PC-9 (cell line): ENCODE results near the gene RASAL2.

Experiments used
- EZH2 ChIP-seq: fragments of 200-600 bp; sonication (generic); IDR thresholded peaks from 2 replicates; pipeline ENCODE4 v1.8.0; 2017; ENCODE audit warnings: antibody characterized with exemption, low read depth
- TF ChIP-seq, protein P1 (sequence below): fragments of 200-600 bp; sonication (generic); conservative IDR thresholded peaks from 2 replicates; pipeline ENCODE4 v1.6.1; 2017; ENCODE audit warnings: mixed run types, antibody characterized with exemption, mild to moderate bottlenecking, moderate library complexity

DNA sequence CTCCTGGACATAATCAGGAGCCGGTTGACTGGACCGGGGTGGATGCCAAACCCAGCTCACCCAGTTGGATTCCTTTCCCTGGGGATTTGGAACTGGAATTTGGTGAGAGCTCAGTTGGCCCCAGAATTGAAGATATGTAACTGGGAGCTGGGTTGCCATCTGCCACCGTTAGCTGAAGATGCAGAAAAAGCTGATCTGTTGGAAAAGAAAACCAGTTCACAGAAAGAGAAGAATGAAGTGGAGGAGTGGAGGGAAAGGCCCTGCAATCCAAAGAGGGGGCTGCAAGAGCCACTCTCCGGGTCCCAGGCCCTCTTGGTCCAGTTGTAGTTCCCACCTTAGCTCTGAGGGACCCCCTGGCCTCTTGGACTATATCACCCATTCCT lies 435.0 kb downstream of the RASAL2 start:
- TF ChIP-seq, protein P1, sequence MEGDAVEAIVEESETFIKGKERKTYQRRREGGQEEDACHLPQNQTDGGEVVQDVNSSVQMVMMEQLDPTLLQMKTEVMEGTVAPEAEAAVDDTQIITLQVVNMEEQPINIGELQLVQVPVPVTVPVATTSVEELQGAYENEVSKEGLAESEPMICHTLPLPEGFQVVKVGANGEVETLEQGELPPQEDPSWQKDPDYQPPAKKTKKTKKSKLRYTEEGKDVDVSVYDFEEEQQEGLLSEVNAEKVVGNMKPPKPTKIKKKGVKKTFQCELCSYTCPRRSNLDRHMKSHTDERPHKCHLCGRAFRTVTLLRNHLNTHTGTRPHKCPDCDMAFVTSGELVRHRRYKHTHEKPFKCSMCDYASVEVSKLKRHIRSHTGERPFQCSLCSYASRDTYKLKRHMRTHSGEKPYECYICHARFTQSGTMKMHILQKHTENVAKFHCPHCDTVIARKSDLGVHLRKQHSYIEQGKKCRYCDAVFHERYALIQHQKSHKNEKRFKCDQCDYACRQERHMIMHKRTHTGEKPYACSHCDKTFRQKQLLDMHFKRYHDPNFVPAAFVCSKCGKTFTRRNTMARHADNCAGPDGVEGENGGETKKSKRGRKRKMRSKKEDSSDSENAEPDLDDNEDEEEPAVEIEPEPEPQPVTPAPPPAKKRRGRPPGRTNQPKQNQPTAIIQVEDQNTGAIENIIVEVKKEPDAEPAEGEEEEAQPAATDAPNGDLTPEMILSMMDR: no peak
- TF ChIP-seq EZH2: no peak
